Endothelial cell of umbilical vein (primary cell): ENCODE results near the gene RAB36.

Experiments
- CTCF ChIP-seq, 2 donors: IDR thresholded peaks; 1 replicate in 1 of 2; 2 replicates in 1 of 2; pipeline ENCODE4 v1.5.1; 2011; ENCODE audit warnings: low read length in 2 of 2, mild to moderate bottlenecking in 2 of 2, moderate library complexity in 2 of 2, control low read depth in 1 of 2, inconsistent platforms in 1 of 2, low read depth in 1 of 2; ENCODE audit not compliant: insufficient read depth in 1 of 2; ENCODE audit errors: extremely low read depth in 1 of 2
- EZH2 ChIP-seq: IDR thresholded peaks from 2 replicates; pipeline ENCODE4 v1.6.1; 2012; ENCODE audit warnings: borderline replicate concordance, low read depth, mild to moderate bottlenecking, moderate library complexity, low read length, inconsistent platforms; ENCODE audit not compliant: severe bottlenecking
- FOS ChIP-seq: IDR thresholded peaks from 2 replicates; pipeline ENCODE4 v1.6.1; 2011; ENCODE audit warnings: mild to moderate bottlenecking, low read length, moderate library complexity, borderline replicate concordance; ENCODE audit not compliant: insufficient read depth
- GATA2 ChIP-seq: IDR thresholded peaks from 2 replicates; pipeline ENCODE4 v1.7.0; 2011; ENCODE audit warnings: low read depth, mild to moderate bottlenecking, moderate library complexity, mixed read lengths, low read length; ENCODE audit not compliant: insufficient read length, insufficient read depth
- MAX ChIP-seq: IDR thresholded peaks from 2 replicates; pipeline ENCODE4 v1.6.1; 2011; ENCODE audit not compliant: insufficient read depth, insufficient read length
- MYC ChIP-seq: IDR thresholded peaks from one replicate; pipeline ENCODE4 v1.6.1; 2011; ENCODE audit warnings: mild to moderate bottlenecking, low read depth, low read length
- POLR2A ChIP-seq: IDR thresholded peaks from 2 replicates; pipeline ENCODE4 v1.6.1; 2012; ENCODE audit warnings: low read depth, mild to moderate bottlenecking, control low read depth, low read length
- POLR2AphosphoS5 ChIP-seq: IDR thresholded peaks from 2 replicates; pipeline ENCODE4 v1.6.1; 2012; ENCODE audit warnings: low read depth, mild to moderate bottlenecking, control low read depth, low read length, moderate library complexity; ENCODE audit not compliant: insufficient read depth

- TF ChIP-seq CTCF (IDR thresholded peaks at IDR 0.05; ENCODE audit: extremely low read depth in 1 of 2, insufficient read depth in 1 of 2, low read depth in 1 of 2, low read length in 2 of 2) (no peak), EZH2 (no peak), POLR2AphosphoS5 (no peak), POLR2A (no peak), FOS (no peak), MAX (no peak), MYC (no peak), GATA2 (no peak)
These were observed 60.2 kb downstream of the RAB36 start for GRCh38 chr22:23205339-23206049.
